ENCODE results near the gene ARFIP1.

Gene ARFIP1

DNA sequence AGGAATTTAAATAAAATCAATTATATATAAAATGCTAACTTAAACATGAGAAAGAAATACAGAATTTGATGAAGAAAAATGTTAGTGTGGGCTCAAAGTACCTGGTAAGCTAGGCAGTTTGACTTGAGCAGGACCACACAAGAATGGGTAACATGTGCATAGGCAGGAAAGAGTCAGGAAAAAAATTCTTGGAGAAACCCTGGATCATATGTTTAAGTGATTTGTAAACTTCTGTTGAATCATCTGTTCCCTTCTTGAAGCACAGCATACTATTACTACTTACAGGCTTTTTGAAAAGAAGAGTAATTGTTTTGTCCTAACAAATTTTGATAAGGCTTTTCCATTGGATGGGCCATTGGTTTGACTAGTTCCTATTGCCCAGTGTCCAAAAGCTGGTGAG is 118.9 kb downstream of the ARFIP1 start:
- no peak for DNase-seq (ENCODE audit: low read depth)

GRCh38 chr4:152900395-152900794 is 120.6 kb downstream of the ARFIP1 start:
- DNase-seq (ENCODE audit: low read depth): no peak

DNA sequence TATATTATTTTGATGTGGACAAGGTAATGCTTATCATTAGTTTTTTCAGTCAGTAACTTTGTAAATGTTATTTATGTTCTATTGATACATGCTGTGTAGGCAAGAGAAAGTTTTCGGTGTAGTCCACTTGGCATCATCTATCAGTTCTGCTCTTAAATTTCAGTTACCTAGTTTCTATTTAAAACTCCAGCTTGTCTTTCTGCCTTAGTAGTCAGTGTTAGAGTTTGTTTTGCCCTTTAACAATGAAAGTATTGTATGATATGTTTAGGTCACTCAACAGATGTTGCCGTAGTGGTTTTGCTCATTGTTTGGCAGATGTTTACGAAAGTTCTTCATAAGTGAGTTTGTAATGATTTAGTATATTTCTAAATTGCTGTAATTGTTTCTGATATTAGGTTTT is 121.5 kb downstream of the ARFIP1 start:
- DNase-seq (ENCODE audit: low read depth): no peak

DNA sequence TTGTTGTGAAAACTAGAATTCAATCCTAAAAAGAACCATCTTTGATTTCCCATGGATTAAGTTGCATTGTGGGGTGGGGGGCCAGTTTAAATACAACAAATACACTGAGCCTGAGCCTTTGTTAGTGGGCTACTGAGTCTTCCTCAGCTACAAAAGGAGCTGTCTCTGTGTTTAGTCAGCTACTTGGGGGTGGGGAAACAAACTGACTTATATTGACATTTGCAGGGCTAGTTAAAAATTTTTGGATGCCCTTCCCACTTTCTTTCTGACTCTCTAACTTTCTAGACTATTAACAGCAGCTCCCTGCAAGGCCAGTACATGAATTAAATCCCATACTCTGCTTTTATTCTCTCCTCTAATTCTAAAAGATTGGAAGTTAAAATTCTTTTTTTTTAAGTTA is 123.9 kb downstream of the ARFIP1 start:
- DNase-seq (ENCODE audit: low read depth): no peak

- DNase-seq (ENCODE audit: low read depth): no peak
These were observed 130.1 kb downstream of the ARFIP1 start for GRCh38 chr4:152909901-152910300.

DNA sequence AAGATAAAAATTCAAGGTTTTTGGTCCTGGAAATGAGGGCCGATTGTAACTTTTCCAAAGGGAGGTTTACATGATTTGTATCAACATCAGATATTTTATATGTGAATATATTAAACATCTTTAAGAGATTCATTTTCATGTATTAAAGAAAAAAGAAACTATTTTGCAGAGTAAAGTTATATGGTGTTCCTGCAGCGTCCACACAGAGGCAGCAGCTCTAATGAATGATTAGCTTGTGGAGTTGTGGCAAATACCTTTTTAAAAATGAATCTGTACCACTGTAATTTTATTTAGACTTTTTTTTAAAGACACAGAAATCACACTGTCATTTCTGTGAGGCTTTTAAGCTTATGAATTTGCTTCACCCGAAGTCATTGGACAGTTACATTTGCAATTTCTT is 130.8 kb downstream of the ARFIP1 start:
- DNase-seq (ENCODE audit: low read depth): no peak

DNA sequence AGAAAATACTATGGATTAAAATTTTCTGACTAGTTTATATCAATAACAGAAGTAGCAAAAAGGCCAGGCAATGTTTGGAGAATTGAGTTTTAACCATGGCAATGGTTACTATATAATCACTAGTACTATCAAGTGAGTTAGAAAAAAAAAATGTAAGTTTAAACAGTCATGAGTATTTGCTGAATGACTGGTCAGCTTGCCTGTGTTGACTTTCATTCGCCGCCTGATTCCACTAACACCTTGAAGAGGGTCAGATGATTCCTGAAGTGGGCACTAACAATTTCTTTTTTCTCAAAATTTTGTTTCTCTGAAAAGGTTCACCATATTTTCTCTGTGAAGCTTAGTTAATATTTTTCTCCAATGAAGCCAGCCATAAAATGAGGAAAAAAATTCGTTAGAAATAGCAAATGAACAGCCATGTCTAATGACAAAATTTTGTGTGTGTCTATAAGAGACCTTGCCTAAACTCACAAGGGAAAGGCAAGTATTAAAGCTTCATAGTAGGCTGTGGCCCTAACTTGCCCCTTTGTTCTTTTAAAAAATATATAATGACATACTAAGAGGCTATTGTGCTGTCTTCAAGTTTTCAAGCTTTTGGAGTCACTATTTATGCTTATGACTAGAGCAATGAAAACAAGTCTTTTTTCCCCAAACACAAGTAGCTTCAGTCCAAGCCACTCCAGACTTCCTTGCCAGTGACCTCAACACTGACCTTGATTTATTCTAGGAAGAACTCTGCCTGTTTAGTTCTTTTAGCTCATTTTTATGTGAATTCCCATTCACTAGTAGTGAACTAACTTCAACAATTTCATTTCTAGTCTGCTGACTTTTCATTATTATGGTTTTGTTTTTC is 138.0 kb downstream of the ARFIP1 start:
- DNase-seq (ENCODE audit: low read depth): no peak

DNA sequence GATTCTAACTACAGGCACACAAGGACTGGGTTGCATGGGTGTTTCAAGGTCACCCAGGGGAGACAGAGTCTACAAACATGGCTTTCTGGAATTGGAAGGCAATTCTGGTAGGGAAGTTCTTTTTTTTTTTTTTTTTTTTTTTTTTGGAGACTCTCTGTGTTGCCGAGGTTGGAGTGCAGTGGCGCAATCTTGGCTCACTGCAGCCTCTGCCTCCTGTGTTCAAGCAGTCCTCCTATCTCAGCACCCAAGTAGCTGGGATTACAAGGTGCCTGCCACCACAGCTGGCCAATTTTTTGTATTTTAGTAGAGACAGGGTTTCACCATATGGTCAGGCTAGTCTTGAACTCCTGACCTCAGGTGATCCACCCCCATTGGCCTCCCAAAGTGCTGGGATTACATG is 140.1 kb downstream of the ARFIP1 start:
- DNase-seq (ENCODE audit: low read depth): no peak

GRCh38 chr4:152920768-152921167 is 141.0 kb downstream of the ARFIP1 start:
- DNase-seq (ENCODE audit: low read depth): no peak

DNA sequence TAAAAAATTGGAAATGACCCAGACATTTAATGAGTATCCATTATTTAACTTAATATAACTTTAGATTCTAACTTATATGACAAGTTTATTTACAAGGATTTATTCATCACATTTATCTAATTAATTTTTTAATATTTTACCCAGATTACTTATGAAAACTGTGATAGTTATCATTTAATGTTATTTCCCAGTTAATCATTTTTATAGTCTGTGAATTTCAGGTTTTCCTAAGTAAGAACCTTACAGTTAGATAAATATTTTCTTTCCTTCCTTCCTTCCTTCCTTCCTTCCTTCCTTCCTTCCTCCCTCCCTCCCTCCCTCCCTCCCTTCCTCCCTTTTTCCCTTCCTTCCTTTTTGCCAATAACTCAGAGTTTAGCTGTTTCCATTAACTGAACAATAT is 141.5 kb downstream of the ARFIP1 start:
- no peak for DNase-seq (ENCODE audit: low read depth)

GRCh38 chr4:152925851-152926250 is 146.1 kb downstream of the ARFIP1 start:
- no peak for DNase-seq (ENCODE audit: low read depth)

DNA sequence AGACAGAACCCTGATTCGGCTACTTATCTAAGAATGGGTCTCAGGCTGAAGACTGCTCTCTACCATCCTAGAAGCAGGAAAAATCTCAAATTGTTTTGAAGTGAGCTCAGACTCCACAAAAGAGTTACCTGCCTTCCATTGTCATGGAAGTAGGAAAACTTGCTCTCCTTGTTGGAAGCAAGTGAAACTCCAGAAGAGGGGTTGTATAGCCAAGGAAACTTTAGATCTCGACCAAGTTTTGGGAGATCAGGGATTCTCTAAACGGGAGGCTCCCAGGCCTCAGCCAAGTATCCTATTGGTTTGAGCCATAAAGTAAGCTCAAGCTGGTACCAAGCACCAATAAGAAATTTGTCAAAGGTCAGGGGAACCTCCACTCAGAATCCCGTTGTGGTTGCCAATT is 147.2 kb downstream of the ARFIP1 start:
- no peak for DNase-seq (ENCODE audit: low read depth)

DNA sequence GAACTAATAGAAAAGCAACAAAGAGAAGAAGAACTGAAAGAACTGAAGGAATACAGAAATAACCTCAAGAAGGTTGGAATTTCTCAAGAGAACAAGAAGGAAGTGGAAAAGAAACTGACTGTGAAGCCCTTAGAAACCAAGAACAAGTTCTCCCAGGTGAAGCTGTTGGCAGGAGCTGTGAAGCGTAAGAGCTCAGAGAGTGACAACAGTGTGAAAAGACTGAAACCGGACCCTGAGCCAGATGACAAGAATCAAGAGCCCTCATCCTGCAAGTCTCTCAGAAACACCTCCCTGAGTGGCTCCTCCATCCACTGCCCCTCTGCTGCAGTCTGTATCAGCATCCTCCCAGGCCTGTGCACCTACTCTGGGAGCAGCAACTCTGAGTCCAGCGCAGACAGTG is 148.0 kb downstream of the ARFIP1 start:
- no peak for DNase-seq (ENCODE audit: low read depth)

GRCh38 chr4:152928286-152928685 is 148.5 kb downstream of the ARFIP1 start:
- DNase-seq (ENCODE audit: low read depth): no peak

DNA sequence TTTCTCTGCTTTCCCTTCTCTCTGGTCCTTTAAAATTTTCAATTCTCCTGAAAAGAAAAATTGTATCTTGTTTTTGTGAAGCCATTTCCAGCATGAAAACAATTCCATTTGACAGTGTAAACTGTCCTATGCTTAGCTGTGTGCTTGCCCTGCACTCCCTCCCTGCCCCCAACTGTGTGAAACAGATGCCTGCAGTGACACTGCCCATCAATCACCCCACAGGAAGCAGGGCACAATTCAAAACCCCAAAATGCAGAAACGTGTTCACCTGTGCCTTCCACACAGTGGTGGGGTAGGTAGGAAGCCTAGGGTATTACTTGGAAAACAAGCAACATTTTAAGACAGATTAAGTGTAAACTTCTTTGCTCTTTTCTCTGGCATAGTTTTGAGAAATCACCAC is 150.1 kb downstream of the ARFIP1 start:
- DNase-seq (ENCODE audit: low read depth): no peak

DNA sequence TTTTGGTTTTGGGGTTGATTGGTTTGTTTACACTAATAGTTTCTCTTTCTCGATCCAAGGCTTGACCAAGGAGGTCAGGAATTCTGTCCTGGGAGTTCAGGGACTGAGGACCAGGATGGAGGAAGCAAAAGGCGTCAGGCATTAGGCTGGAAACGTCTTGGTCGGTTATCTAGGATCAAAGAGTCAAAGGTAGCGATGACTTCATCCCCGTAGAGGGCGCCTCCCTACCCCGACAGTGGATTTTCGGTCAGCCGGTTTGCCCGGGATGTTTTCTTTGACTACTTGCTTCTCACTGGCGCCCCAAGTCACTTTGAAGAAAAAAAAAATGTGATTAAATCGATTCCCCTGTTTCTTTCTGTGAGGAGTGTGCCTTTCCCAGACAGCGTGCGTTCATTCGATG is 155.4 kb downstream of the ARFIP1 start:
- no peak for DNase-seq (ENCODE audit: low read depth)

DNA sequence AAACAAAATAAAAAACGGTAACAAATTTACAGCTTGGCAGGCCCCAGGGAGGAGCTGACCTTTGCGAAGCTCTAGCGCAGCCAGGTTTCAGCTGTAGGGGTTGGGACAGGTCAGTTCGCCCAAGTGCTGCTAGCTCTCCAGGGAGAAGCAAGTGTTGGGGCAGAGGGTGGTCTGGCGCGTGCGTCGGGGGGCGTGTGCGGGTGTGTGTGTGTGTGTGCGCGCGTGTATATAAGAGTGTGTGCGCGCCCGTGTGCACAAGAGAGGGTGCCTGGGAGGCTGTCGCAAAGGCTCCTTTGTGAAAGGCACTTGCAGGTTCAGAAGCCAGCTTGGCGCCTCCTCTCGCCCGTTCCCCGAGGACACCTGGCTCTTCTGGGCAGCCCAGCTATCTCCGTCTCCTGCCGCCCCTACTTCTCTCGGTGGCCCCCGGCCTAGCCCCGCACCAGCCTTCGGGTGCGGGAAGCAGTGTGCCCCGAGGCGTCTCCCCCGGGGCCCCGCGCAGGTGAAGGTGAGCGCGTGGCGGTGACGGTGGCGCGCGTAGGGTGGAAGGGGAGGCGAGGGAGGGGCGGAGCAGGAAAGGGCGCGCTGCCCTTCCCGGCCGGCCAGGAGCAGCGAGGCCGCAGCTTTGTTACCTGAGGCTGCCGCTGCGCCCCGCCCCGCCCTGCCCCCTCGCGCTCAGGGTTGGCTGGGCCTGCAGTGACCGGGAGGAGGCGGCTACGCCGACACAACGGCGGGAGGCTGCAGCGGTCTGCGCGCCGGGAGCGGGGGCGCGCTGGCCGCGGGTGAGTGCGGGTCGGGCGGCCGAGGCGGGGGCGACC is 156.1 kb downstream of the ARFIP1 start, which contains the start of gene FHDC1:
Gene FHDC1 (plus strand): TSS at position 693 of the 815 bp plus-strand sequence. CDS start 6,735 bp downstream, outside the sequence.
- no peak for DNase-seq (ENCODE audit: low read depth)

- no peak for DNase-seq (ENCODE audit: low read depth)
These were observed 156.9 kb downstream of the ARFIP1 start for GRCh38 chr4:152936446-152937335.

DNA sequence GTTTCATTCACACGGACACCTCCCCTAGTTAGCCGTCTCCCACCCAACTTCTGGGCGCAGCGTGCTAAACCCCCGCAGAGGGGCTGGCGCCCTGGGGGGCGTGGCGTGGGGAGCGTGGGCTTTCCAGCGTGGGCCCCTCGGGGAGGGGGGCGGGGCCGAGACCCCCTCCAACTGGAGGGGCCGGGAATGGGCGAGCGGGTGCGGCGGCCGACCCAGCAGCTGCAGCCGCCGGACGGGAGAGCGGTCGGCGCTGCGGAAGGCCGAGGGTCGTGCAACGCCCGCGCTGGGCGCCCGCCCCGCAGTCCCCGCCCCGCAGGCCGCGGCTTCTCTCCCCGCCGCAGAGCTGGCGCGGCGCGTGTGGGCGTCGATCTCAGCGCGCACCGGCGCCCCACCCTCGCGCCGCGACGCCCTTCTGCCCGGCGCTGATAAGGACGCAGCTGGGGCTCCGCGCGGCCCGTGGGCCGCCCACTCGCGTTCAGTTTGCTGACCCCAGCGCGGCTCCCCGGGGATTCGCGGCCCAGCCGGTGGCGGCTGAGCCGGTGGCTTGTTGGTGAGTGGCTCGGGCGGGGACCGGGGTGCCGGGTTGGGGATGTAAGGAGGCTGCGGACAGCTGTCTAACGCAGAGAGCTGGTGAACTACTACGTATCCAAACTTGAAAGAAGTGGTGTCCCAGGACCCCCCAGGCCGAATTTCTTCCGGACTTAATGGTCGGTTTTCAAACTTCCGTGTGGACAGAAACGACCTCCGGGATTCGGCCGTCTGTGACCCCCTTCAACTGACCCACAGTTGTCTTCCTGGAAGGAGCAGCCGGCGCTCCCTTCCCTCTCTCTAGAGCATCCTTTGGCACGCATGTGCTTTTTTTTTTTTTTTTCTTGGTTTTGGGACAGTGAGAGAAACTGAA is 157.8 kb downstream of the ARFIP1 start:
- DNase-seq (ENCODE audit: low read depth): no peak

GRCh38 chr4:152938237-152938947 is 158.6 kb downstream of the ARFIP1 start:
- DNase-seq (ENCODE audit: low read depth): no peak
